GM12891 (cell line): ENCODE results near the gene SLC18A3.

Experiments
- POLR2A ChIP-seq: IDR thresholded peaks from 2 replicates; pipeline ENCODE4 v1.6.1; 2011; ENCODE audit warnings: low read depth, low read length, control low read depth
- POLR2AphosphoS5 ChIP-seq: IDR thresholded peaks from 2 replicates; pipeline ENCODE4 v1.6.1; 2011; ENCODE audit warnings: low read depth, low read length, control low read depth
- SPI1 ChIP-seq: IDR thresholded peaks from 2 replicates; pipeline ENCODE4 v1.6.1; 2011; ENCODE audit warnings: low read depth, low read length, control low read depth
- TAF1 ChIP-seq: IDR thresholded peaks from 2 replicates; pipeline ENCODE4 v1.6.1; 2011; ENCODE audit warnings: low read depth, low read length, control low read depth

GRCh38 chr10:49600046-49600445, 10.1 kb upstream of the SLC18A3 start:
- TF ChIP-seq POLR2AphosphoS5 (no peak), POLR2A (no peak), TAF1 (no peak), SPI1 (no peak)
